ENCODE results near the gene ZNF521.
"Not testable (repeated sequence)": the region's sequence is repeated elsewhere in the genome, so short reads cannot be mapped to it uniquely, and the experiment has no call there.

ZNF521 gene

GRCh38 chr18:25043104-25043503 lies 308.9 kb downstream of the ZNF521 start:
- Histone ChIP-seq H3K4me1 (ENCODE audit: control insufficient read depth in 1 of 2, insufficient read depth in 1 of 2, low read depth in 1 of 2, low read length in 1 of 2) (no peaks in the 10 kb centered on the region), H3K27me3 (no peaks in the 10 kb centered on the region), H3K4me3 (ENCODE audit: low read depth in 1 of 2, low read length in 1 of 2) (no peak overlapping the region), H3K36me3 (no peaks in the 10 kb centered on the region), H3K9me3 (no peaks in the 10 kb centered on the region), H3K27ac (no peak overlapping the region)
- TF ChIP-seq CTCF (IDR thresholded peaks at IDR 0.05): no peak

DNA sequence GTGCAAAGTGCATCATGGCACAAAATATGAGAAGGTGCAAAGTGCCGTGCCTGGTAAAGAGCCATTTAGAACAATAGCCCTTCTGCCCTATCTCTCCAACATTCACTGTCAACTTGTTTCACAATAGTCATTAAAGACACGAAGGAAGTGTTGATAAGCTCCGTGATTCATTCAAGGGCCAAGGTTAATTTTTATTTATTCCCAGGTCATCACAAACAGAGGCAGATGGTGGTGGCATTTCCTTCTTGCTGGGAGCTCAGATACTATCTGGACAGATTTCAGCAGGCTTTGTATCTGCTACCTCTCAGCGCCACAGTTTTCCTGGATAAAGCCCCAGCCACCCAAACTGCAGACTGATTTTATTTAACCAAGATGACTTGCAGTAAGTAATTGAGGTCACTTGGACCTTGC lies 309.3 kb downstream of the ZNF521 start:
- H3K9me3 ChIP-seq: no peaks in the 10 kb centered on the region
- H3K27me3 ChIP-seq: no peaks in the 10 kb centered on the region
- no peak overlapping the region for H3K4me3 ChIP-seq (ENCODE audit: low read depth in 1 of 2, low read length in 1 of 2)
- no peaks in the 10 kb centered on the region for H3K36me3 ChIP-seq
- no peaks in the 10 kb centered on the region for H3K4me1 ChIP-seq (ENCODE audit: control insufficient read depth in 1 of 2, insufficient read depth in 1 of 2, low read depth in 1 of 2, low read length in 1 of 2)
- no peak overlapping the region for H3K27ac ChIP-seq
- TF ChIP-seq CTCF (IDR thresholded peaks at IDR 0.05): no peak

- H3K27me3 ChIP-seq: no peaks in the 10 kb centered on the region
- no peaks in the 10 kb centered on the region for H3K4me1 ChIP-seq (ENCODE audit: control insufficient read depth in 1 of 2, insufficient read depth in 1 of 2, low read depth in 1 of 2, low read length in 1 of 2)
- no peak overlapping the region for H3K4me3 ChIP-seq (ENCODE audit: low read depth in 1 of 2, low read length in 1 of 2)
- TF ChIP-seq CTCF (IDR thresholded peaks at IDR 0.05): no peak
- no peaks in the 10 kb centered on the region for H3K9me3 ChIP-seq
- no peak overlapping the region for H3K27ac ChIP-seq
- no peaks in the 10 kb centered on the region for H3K36me3 ChIP-seq
Observed at GRCh38 chr18:25039781-25040180, 312.2 kb downstream of the ZNF521 start.

GRCh38 chr18:25038261-25038660 lies 313.7 kb downstream of the ZNF521 start:
- no peaks in the 10 kb centered on the region for H3K27me3 ChIP-seq
- no peaks in the 10 kb centered on the region for H3K9me3 ChIP-seq
- no peak overlapping the region for H3K27ac ChIP-seq
- no peak for TF ChIP-seq CTCF (IDR thresholded peaks at IDR 0.05)
- H3K4me1 ChIP-seq (ENCODE audit: control insufficient read depth in 1 of 2, insufficient read depth in 1 of 2, low read depth in 1 of 2, low read length in 1 of 2): no peaks in the 10 kb centered on the region
- H3K36me3 ChIP-seq: no peaks in the 10 kb centered on the region
- no peak overlapping the region for H3K4me3 ChIP-seq (ENCODE audit: low read depth in 1 of 2, low read length in 1 of 2)

GRCh38 chr18:25033747-25034471 lies 318.1 kb downstream of the ZNF521 start:
- Histone ChIP-seq H3K4me3 (ENCODE audit: low read depth in 1 of 2, low read length in 1 of 2) (no peak overlapping the region), H3K27me3 (no peaks in the 10 kb centered on the region), H3K4me1 (ENCODE audit: control insufficient read depth in 1 of 2, insufficient read depth in 1 of 2, low read depth in 1 of 2, low read length in 1 of 2) (no peaks in the 10 kb centered on the region), H3K36me3 (no peaks in the 10 kb centered on the region), H3K27ac (no peak overlapping the region), H3K9me3 (no peaks in the 10 kb centered on the region)
- TF ChIP-seq CTCF (IDR thresholded peaks at IDR 0.05): no peak

- not testable (repeated sequence) for H3K4me1 ChIP-seq (ENCODE audit: control insufficient read depth in 1 of 2, insufficient read depth in 1 of 2, low read depth in 1 of 2, low read length in 1 of 2); H3K9me3 ChIP-seq; H3K27ac ChIP-seq; H3K4me3 ChIP-seq (ENCODE audit: low read depth in 1 of 2, low read length in 1 of 2); H3K27me3 ChIP-seq; H3K36me3 ChIP-seq
Observed at GRCh38 chr18:25033175-25033574, 318.8 kb downstream of the ZNF521 start.

All from neutrophil (primary cell).